MCF 10A (cell line): ENCODE data around the gene DPAGT1. TPM values are rescaled to one million over a fixed set of nuclear protein-coding genes. Genes with fewer than 3 reads are reported as not detected.

Experiments
- BruUV-seq: library from RNA; stranded (reverse); fragments of 400-500 nt; replicated peaks from 2 replicates; lab custom pipeline; 2021; lab: Mats Ljungman, UMichigan
- CTCF ChIA-PET: fragments of 300-600 bp; sonication (Branson Sonifier 250); formaldehyde crosslinking; extraction: SDS; loops from one replicate; lab custom pipeline; 2021; ENCODE audit warnings: antibody characterized with exemption, inconsistent platforms; lab: Yijun Ruan, JAX
- POLR2A ChIA-PET: fragments of 300-600, 350-650 bp; sonication (Branson Sonifier 250); formaldehyde crosslinking; extraction: SDS; loops from one replicate; lab custom pipeline; 2020; ENCODE audit warnings: antibody characterized with exemption, inconsistent platforms; lab: Yijun Ruan, JAX
- DNase-seq: peaks from one replicate; pipeline ENCODE4 v3.0.0-alpha.2; 2018; ENCODE audit not compliant: unreplicated experiment
- H3K27ac Mint-ChIP-seq: one replicate; pipeline ENCODE4 v1.8.0; 2022; ENCODE audit warnings: mild to moderate bottlenecking, low read depth, mixed read lengths; ENCODE audit not compliant: unreplicated experiment
- H3K27me3 Mint-ChIP-seq: one replicate; pipeline ENCODE4 v1.8.0; 2022; ENCODE audit warnings: mixed read lengths; ENCODE audit not compliant: insufficient read depth, unreplicated experiment
- H3K36me3 Mint-ChIP-seq: one replicate; pipeline ENCODE4 v1.8.0; 2022; ENCODE audit warnings: mild to moderate bottlenecking, moderate library complexity, mixed read lengths; ENCODE audit not compliant: insufficient read depth, unreplicated experiment
- H3K4me1 Mint-ChIP-seq: one replicate; pipeline ENCODE4 v1.8.0; 2022; ENCODE audit warnings: mixed read lengths; ENCODE audit not compliant: insufficient read depth, unreplicated experiment
- H3K4me3 Mint-ChIP-seq: one replicate; pipeline ENCODE4 v1.8.0; 2022; ENCODE audit warnings: mild to moderate bottlenecking, moderate library complexity, mixed read lengths; ENCODE audit not compliant: unreplicated experiment
- H3K9me3 Mint-ChIP-seq: one replicate; pipeline ENCODE4 v1.8.0; 2022; ENCODE audit warnings: mixed read lengths; ENCODE audit not compliant: unreplicated experiment
- CTCF ChIP-seq: fragments of 200-600 bp; IDR thresholded peaks from one replicate; pipeline ENCODE4 v1.8.0; 2022; ENCODE audit warnings: antibody characterized with exemption, mild to moderate bottlenecking; ENCODE audit not compliant: unreplicated experiment
- intact Hi-C: fragments of 100-400 bp; cut with micrococcal nuclease; formaldehyde crosslinking; loops from 2 replicates; pipeline ENCODE4 v1.14.1; 2022
- total RNA-seq: library from RNA; stranded (reverse); gene quantifications from 2 replicates; pipeline ENCODE4 v1.2.3, GENCODE V29; 2022

Gene DPAGT1
- total RNA-seq, 1 experiment from 2014 or later: 58.8 TPM

GRCh38 chr11:119057000-119057769 lies 44.5 kb downstream of the DPAGT1 start, which contains the start of gene HYOU1:
Gene HYOU1 (minus strand): TSS chr11:119057205. CDS start chr11:119056160, 1,045 bp downstream.
- H3K4me1 Mint-ChIP-seq: peaks cover 19% of the 10 kb centered on the region
- peak within 1 kb of the TSS; percentile 98 for H3K27ac Mint-ChIP-seq
- peak within 1 kb of the TSS; percentile 96 for H3K4me3 Mint-ChIP-seq
- TF ChIP-seq CTCF: peak; percentile 29
- no peaks in the 10 kb centered on the region for H3K27me3 Mint-ChIP-seq
- H3K9me3 Mint-ChIP-seq: no peaks in the 10 kb centered on the region
- DNase-seq: peak; percentile 97
- ChIA-PET POLR2A (interaction anchor here (0.5 to 3.9 kb wide), 23 partner anchors 9 to 365 kb away, joined by 3 to 44 read pairs (median 4); partner anchors contain the start of genes C2CD2L, DPAGT1, HINFP and HMBS), CTCF (interaction anchor here (0.6 to 1.6 kb wide), 10 partner anchors 10 to 317 kb away, joined by 3 to 8 read pairs (median 4); a partner anchor contains a TSS)
- intact Hi-C loops: loop anchor here (1.0 to 2.0 kb wide), 3 partner anchors 26 to 44 kb away; partner anchors contain the start of genes DPAGT1 and SLC37A4
- BruUV-seq: no TSS peak
- H3K36me3 Mint-ChIP-seq: peaks cover 52% of the 10 kb centered on the region

- peaks cover 57% of the 10 kb centered on the region for H3K36me3 Mint-ChIP-seq
- no peaks in the 10 kb centered on the region for H3K9me3 Mint-ChIP-seq
- ChIA-PET CTCF (interaction anchor here (0.5 to 1.6 kb wide), 11 partner anchors 9 to 368 kb away, joined by 3 to 8 read pairs (median 3); a partner anchor contains a TSS), POLR2A (interaction anchor here (0.6 to 3.9 kb wide), 19 partner anchors 9 to 364 kb away, joined by 3 to 44 read pairs (median 4); partner anchors contain the start of genes C2CD2L, DPAGT1, MCAM and RPS25)
- no TSS peak for BruUV-seq
- H3K4me1 Mint-ChIP-seq: peaks cover 19% of the 10 kb centered on the region
- no peaks in the 10 kb centered on the region for H3K27me3 Mint-ChIP-seq
- peak overlapping the region; percentile 96 for H3K4me3 Mint-ChIP-seq
- peak overlapping the region; percentile 98 for H3K27ac Mint-ChIP-seq
- intact Hi-C loops: loop anchor here (2.0 kb wide), 2 partner anchors 26 to 44 kb away; partner anchors contain the start of genes DPAGT1 and SLC37A4
- no peak for TF ChIP-seq CTCF
- DNase-seq: peak; percentile 29
These were observed 45.1 kb downstream of the DPAGT1 start for GRCh38 chr11:119056421-119056999.

- BruUV-seq: no TSS peak
- no peaks in the 10 kb centered on the region for H3K27me3 Mint-ChIP-seq
- ChIA-PET POLR2A (interaction anchor here (0.6 to 3.9 kb wide), 12 partner anchors 11 to 268 kb away, joined by 3 to 44 read pairs (median 5); partner anchors contain the start of genes C2CD2L, DPAGT1, MCAM and RPS25), CTCF (interaction anchor here (0.5 to 1.6 kb wide), 8 partner anchors 8 to 367 kb away, joined by 3 to 8 read pairs (median 4); a partner anchor contains a TSS)
- peaks cover 57% of the 10 kb centered on the region for H3K36me3 Mint-ChIP-seq
- DNase-seq: peak; percentile 19
- H3K4me1 Mint-ChIP-seq: peaks cover 19% of the 10 kb centered on the region
- no peaks in the 10 kb centered on the region for H3K9me3 Mint-ChIP-seq
- H3K27ac Mint-ChIP-seq: peak overlapping the region; percentile 98
- H3K4me3 Mint-ChIP-seq: peak overlapping the region; percentile 96
- intact Hi-C loops: loop anchor here (2.0 kb wide), 2 partner anchors 25 to 45 kb away; partner anchors contain the start of genes DPAGT1 and SLC37A4
- no peak for TF ChIP-seq CTCF
These were observed 45.8 kb downstream of the DPAGT1 start for GRCh38 chr11:119055901-119056300.
